Measurements from ENCODE around the gene SSH3. TPM values are rescaled to one million over a fixed set of nuclear protein-coding genes. Genes with fewer than 3 reads are reported as not detected.

The SSH3 gene
- total and polyA plus RNA-seq, 2 of the 4 experiments (the other 2 are of a cell fraction): 7.3 to 26.7 TPM

DNA sequence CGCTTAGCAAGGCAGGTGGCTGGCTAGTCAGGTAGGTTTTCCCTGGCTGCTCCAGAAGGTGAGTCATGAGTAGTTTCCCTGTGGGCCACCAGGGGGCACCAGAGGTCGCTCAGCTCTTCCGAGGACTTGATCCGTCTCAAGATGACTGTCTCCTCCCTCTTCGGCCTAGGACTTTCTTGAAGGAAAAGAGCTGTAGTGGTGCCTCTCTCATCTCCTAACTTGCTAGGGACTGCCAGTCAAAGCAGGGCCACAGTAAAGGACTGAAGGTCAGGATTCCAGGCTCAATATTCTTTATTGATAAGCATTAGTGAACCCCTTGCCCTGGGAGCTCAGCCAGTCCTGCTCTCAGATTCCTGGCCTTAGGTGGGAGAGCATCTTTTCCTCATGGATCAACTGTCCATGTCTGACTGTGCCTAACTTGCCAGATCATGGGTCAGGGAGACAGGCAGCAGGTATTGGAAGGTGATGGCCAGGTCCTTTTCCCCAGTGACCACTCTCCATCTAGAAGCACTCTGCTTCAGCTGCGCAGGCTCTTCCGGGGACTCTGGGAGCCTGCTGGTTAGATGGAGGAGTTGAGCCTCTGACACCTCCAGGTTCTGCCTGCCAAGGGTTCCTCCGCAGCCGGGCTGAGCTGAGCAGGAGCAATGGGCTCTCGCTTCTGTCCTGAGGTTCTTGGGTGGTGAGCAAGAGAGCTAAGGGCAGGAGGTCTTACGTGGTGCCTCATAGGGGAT, 48.1 kb downstream of the SSH3 start:
- dilution Hi-C loops (cut with HindIII; ENCODE audit: low sequenced_read_pairs, unreplicated experiment): no loop called here
- no peak overlapping the region for H2AFZ ChIP-seq (replicated peaks; ENCODE audit: low read length, poor library complexity)
- no peak overlapping the region for H2BK15ac ChIP-seq (ENCODE audit: low read depth, low read length)
- H2AK5ac ChIP-seq (ENCODE audit: low read depth, low read length): peak overlapping the region; percentile 85
- TF ChIP-seq MXI1 (IDR thresholded peaks at IDR 0.05; ENCODE audit: borderline replicate concordance, low read depth, low read length): no peak
- TF ChIP-seq RAD21 (IDR thresholded peaks at IDR 0.05; ENCODE audit: low read length): peak; percentile 75
- no peak for TF ChIP-seq NFE2L2 (IDR thresholded peaks at IDR 0.05; ENCODE audit: low read depth, low read length)
- no peak for TF ChIP-seq BHLHE40 (IDR thresholded peaks at IDR 0.05; ENCODE audit: low read depth, low read length)
- no peak for TF ChIP-seq POLR2A (IDR thresholded peaks at IDR 0.05; ENCODE audit: low read depth, low read length)
- TF ChIP-seq, protein P1, sequence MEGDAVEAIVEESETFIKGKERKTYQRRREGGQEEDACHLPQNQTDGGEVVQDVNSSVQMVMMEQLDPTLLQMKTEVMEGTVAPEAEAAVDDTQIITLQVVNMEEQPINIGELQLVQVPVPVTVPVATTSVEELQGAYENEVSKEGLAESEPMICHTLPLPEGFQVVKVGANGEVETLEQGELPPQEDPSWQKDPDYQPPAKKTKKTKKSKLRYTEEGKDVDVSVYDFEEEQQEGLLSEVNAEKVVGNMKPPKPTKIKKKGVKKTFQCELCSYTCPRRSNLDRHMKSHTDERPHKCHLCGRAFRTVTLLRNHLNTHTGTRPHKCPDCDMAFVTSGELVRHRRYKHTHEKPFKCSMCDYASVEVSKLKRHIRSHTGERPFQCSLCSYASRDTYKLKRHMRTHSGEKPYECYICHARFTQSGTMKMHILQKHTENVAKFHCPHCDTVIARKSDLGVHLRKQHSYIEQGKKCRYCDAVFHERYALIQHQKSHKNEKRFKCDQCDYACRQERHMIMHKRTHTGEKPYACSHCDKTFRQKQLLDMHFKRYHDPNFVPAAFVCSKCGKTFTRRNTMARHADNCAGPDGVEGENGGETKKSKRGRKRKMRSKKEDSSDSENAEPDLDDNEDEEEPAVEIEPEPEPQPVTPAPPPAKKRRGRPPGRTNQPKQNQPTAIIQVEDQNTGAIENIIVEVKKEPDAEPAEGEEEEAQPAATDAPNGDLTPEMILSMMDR (conservative IDR thresholded peaks at IDR 0.05; ENCODE audit: low read depth, low read length): peak; percentile 89
- TF ChIP-seq FOS (IDR thresholded peaks at IDR 0.05; ENCODE audit: low read depth, low read length): peak; percentile 81
- peak; percentile 79 for TF ChIP-seq SMC3 (IDR thresholded peaks at IDR 0.05; ENCODE audit: low read depth, low read length)
- no peak for TF ChIP-seq MAFK (IDR thresholded peaks at IDR 0.05; ENCODE audit: low read depth, low read length)
- TF ChIP-seq CHD1 (IDR thresholded peaks at IDR 0.05; ENCODE audit: low read depth, low read length): no peak
- no peak for TF ChIP-seq MAZ (IDR thresholded peaks at IDR 0.05; ENCODE audit: borderline replicate concordance, low read depth, low read length)
- peaks cover 9% of the 10 kb centered on the region for H3K9me1 ChIP-seq (ENCODE audit: insufficient read depth, low read length)
- no peak overlapping the region for H3K4me3 ChIP-seq (ENCODE audit: insufficient read depth, low read depth, low read length)
- DNase-seq: peak; percentile 80
- no TSS peak for BruUV-seq (replicated peaks)
- POLR2A ChIA-PET (ENCODE audit: unreplicated experiment): interaction anchor here (0.6 kb wide), 3 partner anchors 22 to 31 kb away, joined by 4 to 8 read pairs (median 4); partner anchors contain the start of gene CLCF1
- in situ Hi-C loops (cut with MboI; ENCODE audit: low sequenced_read_pairs): no loop called here
- ATAC-seq (ENCODE audit: low read depth): peak; percentile 8; the same call in 1 of the 2 replicates
- no peak overlapping the region for H2BK20ac ChIP-seq (ENCODE audit: low read depth, low read length)
- H4K20me1 ChIP-seq (ENCODE audit: insufficient read depth, low read length): peaks cover 6% of the 10 kb centered on the region
- H3K9ac ChIP-seq (ENCODE audit: low read depth, low read length): peak overlapping the region; percentile 26; the same call in 1 of the 2 replicates
- H3K14ac ChIP-seq (replicated peaks; ENCODE audit: low read depth, low read length): no peak overlapping the region; the same call in 1 of the 2 replicates
- H3K9me3 ChIP-seq (ENCODE audit: control insufficient read depth, insufficient read depth, low read length): no peaks in the 10 kb centered on the region
- H4K91ac ChIP-seq (ENCODE audit: insufficient read depth, low read depth, low read length): peak overlapping the region; percentile 30
- 100% methylated on average over 3 of the region's 11 CpGs; no CpG with 5 or more reads in 1 of the 2 experiments for WGBS, 2 experiments (ENCODE audit: extremely low coverage in 2 of 2, insufficient read length in 1 of 2)
- H4K5ac ChIP-seq (ENCODE audit: low read depth, low read length): peak overlapping the region; percentile 8; the same call in 1 of the 2 replicates
- CTCF ChIA-PET: interaction anchor here (0.5 to 10.1 kb wide), 14 partner anchors 8 to 132 kb away, joined by 3 to 128 read pairs (median 3); partner anchors contain the start of genes AIP and TMEM134
- H3K27me3 ChIP-seq (ENCODE audit: control insufficient read depth, insufficient read depth, low read length): no peaks in the 10 kb centered on the region
- H4K8ac ChIP-seq (ENCODE audit: low read depth in 2 of 2, low read length in 2 of 2): peak overlapping the region in 1 of 2 experiments; percentile 72; a peak in 2 of 4 replicates
- peaks cover 28% of the 10 kb centered on the region for H3K4me1 ChIP-seq (ENCODE audit: control insufficient read depth, insufficient read depth, low read length)
- peaks cover 3% of the 10 kb centered on the region; the same call in 1 of the 2 replicates for H3K36me3 ChIP-seq (ENCODE audit: control insufficient read depth, insufficient read depth, low read length)
- peak overlapping the region; percentile 9; the same call in 1 of the 2 replicates for H3K4me2 ChIP-seq (ENCODE audit: low read depth, low read length)
- no peak overlapping the region; the same call in 1 of the 2 replicates for H3K56ac ChIP-seq (ENCODE audit: extremely low read depth, insufficient read depth, low read length)
- H3K23ac ChIP-seq (ENCODE audit: low read depth, low read length): peak overlapping the region; percentile 78
- H3K4ac ChIP-seq (ENCODE audit: low read depth, low read length): peak overlapping the region; percentile 77
- no peak overlapping the region for H2AK9ac ChIP-seq (replicated peaks; ENCODE audit: low read depth, low read length, poor library complexity)
- no peak overlapping the region for H2BK120ac ChIP-seq (ENCODE audit: low read depth, low read length)
- H3K18ac ChIP-seq (ENCODE audit: low read depth, low read length): no peak overlapping the region
- peak overlapping the region; percentile 22 for H3K27ac ChIP-seq (ENCODE audit: insufficient read depth, low read length)
- H3K79me1 ChIP-seq (ENCODE audit: low read depth in 1 of 2, low read length in 2 of 2): peaks cover 7 to 36% of the 10 kb centered on the region in 2 experiments; a peak in 3 of 4 replicates
- intact Hi-C loops (cut with micrococcal nuclease): loop anchor here (1.0 kb wide), 1 partner anchor 31 kb away; no protein-coding TSS in a partner anchor
- H2BK5ac ChIP-seq (ENCODE audit: low read depth, low read length, poor library complexity, severe bottlenecking): peak overlapping the region; percentile 19
